Activated naive CD8-positive, alpha-beta T cell (primary cell): ENCODE data around the gene PRB3.

Experiments used
- H3K27ac Mint-ChIP-seq: one replicate; pipeline ENCODE4 v1.8.0; 2021; ENCODE audit warnings: mixed read lengths
- H3K27me3 Mint-ChIP-seq: one replicate; pipeline ENCODE4 v1.8.0; 2021; ENCODE audit warnings: mixed read lengths
- H3K36me3 Mint-ChIP-seq: one replicate; pipeline ENCODE4 v1.8.0; 2021; ENCODE audit warnings: mixed read lengths
- H3K4me1 Mint-ChIP-seq: one replicate; pipeline ENCODE4 v1.8.0; 2021; ENCODE audit warnings: low read depth, mixed read lengths
- H3K4me3 Mint-ChIP-seq: one replicate; pipeline ENCODE4 v1.8.0; 2021; ENCODE audit warnings: mild to moderate bottlenecking, mixed read lengths
- H3K9me3 Mint-ChIP-seq: one replicate; pipeline ENCODE4 v1.8.0; 2021; ENCODE audit warnings: low read depth, mixed read lengths

The PRB3 gene

DNA sequence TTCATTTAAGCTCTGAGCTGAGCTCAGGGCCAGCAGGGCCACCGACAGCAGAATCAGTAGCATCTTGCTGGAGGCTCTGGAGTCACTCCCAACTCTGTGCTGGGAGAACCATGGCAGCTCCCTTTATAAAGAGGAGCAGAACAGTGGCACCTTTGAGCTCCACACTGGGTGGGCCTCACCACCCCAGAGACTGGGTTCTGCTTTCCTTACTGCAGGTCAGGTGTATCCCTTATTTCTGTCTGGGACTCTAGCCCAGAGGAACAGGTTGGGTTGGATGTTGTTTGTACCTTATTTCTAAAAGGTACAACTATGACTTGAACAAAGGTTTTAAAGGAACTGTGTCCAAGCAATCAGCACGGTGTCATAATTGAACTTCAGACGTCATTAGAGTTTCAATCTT is at the start of gene PRB3:
PRB3 (minus strand) TSS at position 101 of the 400 bp plus-strand sequence; CDS start at position 63, 38 bp downstream.
- Mint-ChIP-seq H3K27me3 (no peaks in the 10 kb centered on the region), H3K9me3 (no peaks in the 10 kb centered on the region), H3K4me1 (no peaks in the 10 kb centered on the region), H3K27ac (no peak within 1 kb of the TSS), H3K36me3 (no peaks in the 10 kb centered on the region), H3K4me3 (no peak within 1 kb of the TSS)

DNA sequence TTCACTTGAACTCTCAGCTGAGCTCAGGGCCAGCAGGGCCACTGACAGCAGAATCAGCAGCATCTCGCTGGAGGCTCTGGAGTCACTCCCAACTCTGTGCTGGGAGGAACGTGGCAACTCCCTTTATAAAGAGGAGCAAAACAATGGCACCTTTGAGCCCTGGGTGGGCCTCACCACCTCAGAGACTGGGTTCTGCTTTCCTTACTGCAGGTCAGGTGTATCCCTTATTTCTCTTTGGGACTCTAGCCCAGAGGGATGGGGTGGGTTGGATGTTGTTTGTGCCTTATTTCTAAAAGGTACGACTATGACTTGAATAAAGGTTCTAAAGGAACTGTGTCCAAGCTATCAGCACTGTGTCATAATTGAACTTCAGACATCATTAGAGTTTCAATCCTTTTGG is 40.8 kb upstream of the PRB3 start, which contains the start of gene PRB4:
PRB4 (minus strand) TSS at position 101 of the 400 bp plus-strand sequence; CDS start at position 63, 38 bp downstream.
- no peaks in the 10 kb centered on the region for H3K27me3 Mint-ChIP-seq
- peaks cover 14% of the 10 kb centered on the region for H3K36me3 Mint-ChIP-seq
- H3K4me1 Mint-ChIP-seq, result no peaks in the 10 kb centered on the region
- no peak within 1 kb of the TSS for H3K27ac Mint-ChIP-seq
- no peak within 1 kb of the TSS for H3K4me3 Mint-ChIP-seq
- peaks cover 10% of the 10 kb centered on the region for H3K9me3 Mint-ChIP-seq

DNA sequence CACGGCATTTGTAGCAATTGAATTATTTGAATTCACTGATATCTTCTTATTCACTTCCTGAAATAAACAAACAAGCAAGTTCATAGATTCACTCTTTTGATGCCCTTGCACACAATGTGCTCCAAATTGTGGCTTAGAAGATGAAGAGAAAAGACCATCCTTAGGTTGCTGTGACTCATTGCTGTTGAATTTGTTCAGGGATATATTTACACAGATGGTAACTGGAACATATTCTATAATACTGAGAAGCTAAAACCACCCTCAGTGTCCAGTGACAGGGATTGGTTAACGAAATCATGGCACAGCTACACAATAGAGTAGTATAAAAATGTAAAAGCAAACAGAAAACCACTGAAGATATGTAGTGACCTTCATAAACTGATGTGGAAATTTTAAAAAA is 37.6 kb upstream of the PRB3 start:
- H3K27me3 Mint-ChIP-seq, result no peaks in the 10 kb centered on the region
- peaks cover 9% of the 10 kb centered on the region for H3K36me3 Mint-ChIP-seq
- H3K9me3 Mint-ChIP-seq, result peaks cover 9% of the 10 kb centered on the region
- H3K4me1 Mint-ChIP-seq, result no peaks in the 10 kb centered on the region
- no peak overlapping the region for H3K4me3 Mint-ChIP-seq
- H3K27ac Mint-ChIP-seq, result no peak overlapping the region

DNA sequence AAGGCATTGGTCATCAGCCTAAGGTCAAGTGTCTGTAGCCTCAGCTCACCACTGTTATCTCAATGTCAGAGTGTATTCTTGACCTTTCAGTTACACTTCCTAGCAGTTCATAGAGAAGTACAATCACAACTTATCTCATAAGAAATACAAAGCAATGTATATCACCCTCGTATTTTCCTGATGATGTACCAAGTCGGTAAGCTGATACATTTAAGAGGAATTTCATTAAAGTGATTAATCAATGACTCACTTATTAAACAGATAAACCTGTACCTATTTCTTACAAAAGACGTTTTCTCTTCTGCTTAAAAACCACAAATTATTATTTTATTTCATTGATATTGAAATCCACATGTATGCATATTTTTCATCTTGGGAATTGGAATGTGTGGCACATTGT is 3.9 kb upstream of the PRB3 start:
- no peak overlapping the region for H3K4me3 Mint-ChIP-seq
- H3K4me1 Mint-ChIP-seq, result no peaks in the 10 kb centered on the region
- no peak overlapping the region for H3K27ac Mint-ChIP-seq
- no peaks in the 10 kb centered on the region for H3K9me3 Mint-ChIP-seq
- H3K36me3 Mint-ChIP-seq, result no peaks in the 10 kb centered on the region
- no peaks in the 10 kb centered on the region for H3K27me3 Mint-ChIP-seq

DNA sequence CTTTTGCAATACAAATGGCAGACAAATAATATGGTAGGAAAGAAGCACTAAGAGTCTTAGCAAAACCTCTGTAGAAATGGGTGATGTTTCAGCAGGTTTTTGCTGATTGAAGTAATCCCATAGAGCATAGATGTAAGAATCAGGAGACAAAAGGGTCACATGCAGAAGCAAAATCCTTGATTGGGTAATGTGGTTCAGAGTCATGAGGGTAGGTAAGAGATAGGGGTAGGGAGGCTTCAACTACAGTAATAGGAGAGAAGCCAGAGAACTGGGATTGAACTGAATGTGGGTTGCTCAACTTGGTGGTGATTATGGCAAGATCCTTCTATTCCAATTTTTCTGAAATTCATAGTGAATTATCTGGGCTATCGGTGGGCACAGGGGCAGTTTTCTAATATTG is 5.0 kb downstream of the PRB3 start:
- H3K27ac Mint-ChIP-seq, result no peak overlapping the region
- no peaks in the 10 kb centered on the region for H3K4me1 Mint-ChIP-seq
- no peak overlapping the region for H3K4me3 Mint-ChIP-seq
- H3K27me3 Mint-ChIP-seq, result no peaks in the 10 kb centered on the region
- H3K36me3 Mint-ChIP-seq, result peaks cover 3% of the 10 kb centered on the region
- H3K9me3 Mint-ChIP-seq, result no peaks in the 10 kb centered on the region

DNA sequence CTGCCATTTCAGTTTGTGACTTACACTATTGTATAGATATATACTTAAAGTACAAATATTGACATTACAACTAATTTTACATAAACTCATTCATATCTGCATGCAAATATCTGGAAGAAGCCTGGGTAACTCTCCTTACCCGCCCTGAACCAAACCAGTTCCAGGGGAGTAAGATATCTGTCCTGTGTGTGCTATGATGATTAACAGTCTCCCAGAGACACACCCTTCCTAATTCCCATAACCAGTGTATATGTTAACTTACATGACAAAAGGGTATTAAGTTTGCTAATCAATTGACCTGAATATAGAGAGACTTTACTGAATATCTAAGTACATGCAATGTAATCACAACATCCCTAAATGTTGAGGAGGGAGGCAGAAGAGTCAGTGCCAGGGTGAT is 23.0 kb downstream of the PRB3 start:
- Mint-ChIP-seq H3K9me3 (peaks cover 10% of the 10 kb centered on the region), H3K4me1 (no peaks in the 10 kb centered on the region), H3K4me3 (no peak overlapping the region), H3K27me3 (no peaks in the 10 kb centered on the region), H3K27ac (no peak overlapping the region), H3K36me3 (peaks cover 18% of the 10 kb centered on the region)

DNA sequence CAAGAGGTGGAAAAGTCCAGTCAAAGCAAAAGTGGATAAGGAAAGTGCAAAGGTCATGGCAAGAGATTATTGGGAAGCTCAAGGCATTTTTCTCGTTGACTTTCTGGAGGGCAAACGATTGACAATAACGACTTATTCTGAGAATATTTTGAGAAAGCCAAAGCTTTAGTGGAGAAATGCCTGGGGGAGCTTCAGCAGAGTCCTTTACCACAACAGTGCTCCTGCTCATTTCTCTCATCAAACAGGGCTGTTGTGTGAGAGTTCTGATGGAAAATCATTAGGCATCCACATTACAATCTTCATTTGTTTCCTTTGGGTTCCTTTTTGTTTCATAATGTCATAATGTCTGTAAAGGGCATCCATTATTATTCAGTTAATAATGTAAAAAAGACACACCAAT is 26.9 kb downstream of the PRB3 start:
- H3K27me3 Mint-ChIP-seq, result no peaks in the 10 kb centered on the region
- H3K4me1 Mint-ChIP-seq, result no peaks in the 10 kb centered on the region
- H3K36me3 Mint-ChIP-seq, result peaks cover 11% of the 10 kb centered on the region
- H3K27ac Mint-ChIP-seq, result no peak overlapping the region
- no peaks in the 10 kb centered on the region for H3K9me3 Mint-ChIP-seq
- H3K4me3 Mint-ChIP-seq, result no peak overlapping the region

DNA sequence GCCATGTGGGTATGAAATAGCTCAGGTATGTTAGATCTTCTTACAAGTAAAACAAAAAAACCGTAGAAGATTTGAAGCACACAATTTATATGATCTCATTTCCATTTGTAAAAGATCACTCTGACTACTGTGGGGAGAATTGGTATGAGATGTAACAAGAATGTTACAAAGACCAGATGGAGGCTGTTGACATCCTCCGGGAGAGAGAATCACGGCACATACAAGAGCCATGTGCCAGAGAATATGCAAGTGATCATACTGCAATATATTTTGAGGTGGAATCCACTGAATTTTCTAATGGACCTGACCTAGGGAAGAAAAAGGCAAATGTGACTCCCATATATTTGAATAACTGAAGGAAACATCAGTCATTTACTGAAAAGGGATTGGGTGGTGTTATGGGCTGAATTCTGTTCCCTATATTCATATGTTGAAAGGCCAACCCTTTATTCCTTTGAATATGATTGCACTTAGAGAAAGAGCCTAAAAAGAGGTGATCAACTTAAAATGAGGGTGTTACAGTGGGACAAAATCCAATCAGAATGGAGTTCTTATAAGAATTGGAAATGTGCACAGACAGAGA is 29.1 kb downstream of the PRB3 start:
- Mint-ChIP-seq H3K27me3 (no peaks in the 10 kb centered on the region), H3K9me3 (peaks cover 3% of the 10 kb centered on the region), H3K4me3 (no peak overlapping the region), H3K36me3 (peaks cover 19% of the 10 kb centered on the region), H3K27ac (no peak overlapping the region), H3K4me1 (no peaks in the 10 kb centered on the region)

DNA sequence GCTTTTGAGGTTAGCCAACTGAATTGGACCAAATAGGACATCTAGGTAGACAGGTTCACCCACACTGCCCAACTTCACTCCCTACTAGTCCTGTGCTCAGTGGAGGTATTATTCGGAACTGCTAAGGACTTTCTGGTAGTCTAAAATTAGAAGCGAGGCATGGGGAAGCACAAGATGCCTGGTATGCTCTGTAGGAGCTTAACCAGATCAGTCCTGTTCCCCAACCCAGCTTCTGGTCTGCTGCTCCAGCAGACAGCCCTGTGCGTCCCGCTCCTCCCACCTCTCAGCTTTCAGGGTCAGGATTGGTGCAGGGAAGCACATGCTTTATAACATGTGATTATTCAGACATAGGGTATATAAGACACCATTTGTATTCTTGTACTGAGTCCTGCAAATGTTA is 31.2 kb downstream of the PRB3 start:
- Mint-ChIP-seq H3K36me3 (peaks cover 16% of the 10 kb centered on the region), H3K27ac (no peak overlapping the region), H3K4me1 (no peaks in the 10 kb centered on the region), H3K27me3 (no peaks in the 10 kb centered on the region), H3K9me3 (peaks cover 3% of the 10 kb centered on the region), H3K4me3 (no peak overlapping the region)

DNA sequence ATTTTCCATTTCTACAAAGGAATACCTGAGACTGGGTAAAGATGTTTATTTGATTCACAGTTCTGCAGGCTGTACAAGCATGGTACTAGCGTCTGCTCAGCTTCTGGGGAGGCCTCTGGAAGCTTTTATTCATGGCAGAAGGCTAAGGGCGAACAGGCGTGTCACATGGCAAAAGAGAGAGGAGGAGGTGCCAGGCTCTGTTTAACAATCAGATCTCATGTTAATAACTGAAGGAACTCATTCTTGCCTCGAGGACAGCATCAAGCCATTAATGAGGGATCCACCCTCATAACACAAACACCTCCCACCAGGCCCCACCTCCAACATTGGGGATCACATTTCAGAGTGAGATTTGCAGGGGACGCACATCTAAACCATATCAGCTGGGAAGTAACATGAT is 36.0 kb downstream of the PRB3 start:
- H3K4me1 Mint-ChIP-seq, result no peaks in the 10 kb centered on the region
- H3K9me3 Mint-ChIP-seq, result peaks cover 3% of the 10 kb centered on the region
- H3K36me3 Mint-ChIP-seq, result peaks cover 13% of the 10 kb centered on the region
- no peak overlapping the region for H3K27ac Mint-ChIP-seq
- H3K27me3 Mint-ChIP-seq, result no peaks in the 10 kb centered on the region
- no peak overlapping the region for H3K4me3 Mint-ChIP-seq

DNA sequence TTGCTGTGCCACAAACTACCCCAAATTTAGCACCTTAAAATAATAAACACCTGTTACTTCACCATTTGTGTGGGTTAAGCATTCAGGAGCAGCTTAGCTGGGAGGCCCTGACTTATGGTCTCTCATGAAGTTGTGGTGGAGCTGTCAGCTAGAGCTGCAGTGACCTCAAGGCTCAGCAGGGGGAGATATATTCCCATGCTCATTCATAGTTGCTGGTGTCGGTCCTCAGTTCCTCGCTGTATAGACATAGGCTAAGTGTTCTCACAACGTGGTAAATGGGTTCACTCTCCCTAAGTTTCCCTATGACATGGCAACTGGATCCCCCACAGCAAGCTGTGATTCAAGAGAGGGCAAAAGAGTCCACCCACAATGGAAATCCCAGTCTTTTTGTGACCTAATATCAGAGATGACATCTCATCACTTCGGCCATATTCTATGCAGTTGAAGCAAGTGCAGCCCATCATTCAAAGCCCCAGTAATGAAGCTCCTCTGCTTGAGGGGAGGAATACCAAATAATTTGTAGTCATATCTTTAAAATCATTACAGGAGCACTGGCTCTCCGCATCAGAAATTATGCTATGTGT is 41.1 kb downstream of the PRB3 start:
- H3K27me3 Mint-ChIP-seq, result no peaks in the 10 kb centered on the region
- no peaks in the 10 kb centered on the region for H3K36me3 Mint-ChIP-seq
- H3K9me3 Mint-ChIP-seq, result no peaks in the 10 kb centered on the region
- no peak overlapping the region for H3K27ac Mint-ChIP-seq
- no peak overlapping the region for H3K4me3 Mint-ChIP-seq
- no peaks in the 10 kb centered on the region for H3K4me1 Mint-ChIP-seq

DNA sequence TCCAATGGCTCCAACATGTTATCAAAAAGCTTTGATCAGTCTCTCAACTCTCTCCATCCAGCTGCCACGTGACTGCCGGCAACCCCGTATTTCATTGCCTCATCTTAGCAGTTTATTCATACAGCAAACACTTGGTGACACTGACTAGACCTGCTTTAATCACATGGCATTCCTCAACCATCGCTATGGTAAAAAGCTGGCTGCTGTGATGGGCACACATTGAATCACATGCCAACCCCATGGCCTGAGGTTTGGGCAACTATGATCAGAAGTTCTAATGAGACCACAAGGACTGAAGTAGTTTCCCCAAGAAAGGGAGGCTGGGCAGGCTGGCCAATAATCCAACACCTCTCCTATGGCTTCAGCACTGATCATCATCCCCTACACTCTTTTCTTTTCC is 42.1 kb downstream of the PRB3 start:
- Mint-ChIP-seq H3K4me1 (no peaks in the 10 kb centered on the region), H3K9me3 (no peaks in the 10 kb centered on the region), H3K27me3 (no peaks in the 10 kb centered on the region), H3K36me3 (no peaks in the 10 kb centered on the region), H3K4me3 (no peak overlapping the region), H3K27ac (no peak overlapping the region)
